Thyroid gland (tissue), 4 donors: ENCODE data around the gene SLC17A2.

ENCODE experiments used
- CTCF ChIP-seq, 6 experiments: fragments of 200-600 bp in 3 of 6; fragments of 450-650 bp in 3 of 6; sonication (generic) in 3 of 6; IDR thresholded peaks; one replicate each; pipeline ENCODE4 v1.5.1; 2016 to 2019; ENCODE audit warnings: antibody characterized with exemption in 6 of 6, mild to moderate bottlenecking in 2 of 6, inconsistent platforms in 1 of 6, moderate library complexity in 1 of 6
- POLR2A ChIP-seq, 2 donors: fragments of 450-650 bp; IDR thresholded peaks; one replicate each; pipeline ENCODE4 v1.6.1; 2017; ENCODE audit warnings: antibody characterized with exemption in 2 of 2, mild to moderate bottlenecking in 2 of 2, moderate library complexity in 1 of 2

DNA sequence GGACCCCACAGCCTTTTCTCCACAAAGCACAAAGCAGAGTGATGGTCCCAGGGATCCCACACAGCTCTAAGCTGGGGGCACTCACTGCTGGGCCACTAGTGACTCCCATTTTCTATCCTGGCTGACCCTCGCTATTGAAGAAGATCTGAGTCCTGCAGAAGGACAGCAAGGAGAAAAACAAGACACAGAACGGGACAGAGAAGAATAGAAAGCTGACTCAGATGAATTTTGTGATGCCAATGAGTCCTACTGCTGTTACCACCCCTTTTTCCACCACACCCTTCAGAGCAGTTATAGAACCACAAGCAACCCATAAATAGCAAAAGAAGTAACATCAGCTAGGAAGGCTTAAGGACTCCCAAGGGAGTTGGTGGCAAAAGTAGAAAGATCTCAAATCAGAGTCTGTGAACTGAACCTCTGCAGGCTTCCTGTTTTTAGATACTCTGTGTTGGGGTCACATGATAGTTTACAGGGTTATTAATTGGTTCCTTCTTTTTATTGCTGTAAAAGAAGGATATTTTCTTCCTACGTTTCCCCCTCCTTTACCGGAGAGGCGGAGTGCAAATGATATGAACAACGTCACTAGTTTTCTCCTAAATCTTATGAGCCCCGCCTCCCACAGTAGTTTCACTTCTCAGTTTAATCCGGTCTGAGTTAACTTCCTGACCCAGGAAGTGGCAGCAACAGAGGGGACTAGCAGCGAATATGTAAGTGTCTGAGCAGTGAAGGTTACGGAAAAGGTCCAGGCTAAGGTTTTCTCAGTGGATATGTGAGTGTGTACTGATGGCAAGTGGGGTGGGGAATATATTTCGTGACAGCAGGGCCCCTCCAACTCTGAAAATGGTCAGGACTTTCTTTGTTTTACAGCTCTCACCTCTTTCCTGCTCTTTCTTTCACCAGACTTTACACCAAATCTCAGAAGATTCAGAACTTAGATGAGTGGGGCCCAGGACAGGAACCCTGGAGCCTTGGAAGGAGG, 31.9 kb upstream of the SLC17A2 start, which contains the start of gene TRIM38:
- peak; percentile 28 to 89 for TF ChIP-seq POLR2A (IDR thresholded peaks at IDR 0.05)
- no peak for TF ChIP-seq CTCF (IDR thresholded peaks at IDR 0.05)
